ENCODE data around the gene RPUSD1. TPM values are rescaled to one million over a fixed set of nuclear protein-coding genes. Genes with fewer than 3 reads are reported as not detected.

Gene RPUSD1
- total RNA-seq, 4 donors from 2014 or later, result 20.3 to 33.3 (median 24.9) TPM

GRCh38 chr16:750485-750884 is 37.7 kb downstream of the RPUSD1 start:
- Histone ChIP-seq H3K27ac (no peak overlapping the region), H3K36me3 (no peaks in the 10 kb centered on the region), H3K27me3 (peaks cover 0 to 53% (median 0%) of the 10 kb centered on the region in 4 donors), H3K4me1 (peaks cover 0 to 23% (median 0%) of the 10 kb centered on the region in 3 donors), H3K9me3 (no peaks in the 10 kb centered on the region), H3K4me3 (no peak overlapping the region)
- intact Hi-C loops (cut with DNase I), result no loop called here
- WGBS, 2 donors, result 55 to 67% methylated on average over 7 to 9 of the region's 9 CpGs
- TF ChIP-seq POLR2A (IDR thresholded peaks at IDR 0.05), result no peak
- no peak for TF ChIP-seq CTCF (IDR thresholded peaks at IDR 0.05)
- DNase-seq, result no peak

GRCh38 chr16:749010-749409 is 39.2 kb downstream of the RPUSD1 start:
- Histone ChIP-seq H3K36me3 (no peaks in the 10 kb centered on the region), H3K27ac (no peak overlapping the region), H3K9me3 (no peaks in the 10 kb centered on the region), H3K4me3 (no peak overlapping the region), H3K27me3 (peaks cover 0 to 45% (median 0%) of the 10 kb centered on the region in 4 donors), H3K4me1 (peaks cover 0 to 14% (median 0%) of the 10 kb centered on the region in 3 donors)
- WGBS, 2 donors, result 64 to 78% methylated on average over 6 of the region's 6 CpGs
- intact Hi-C loops (cut with DNase I), result no loop called here
- TF ChIP-seq CTCF (IDR thresholded peaks at IDR 0.05) (no peak), POLR2A (IDR thresholded peaks at IDR 0.05) (no peak)
- DNase-seq, result no peak

GRCh38 chr16:747978-748746 is 40.0 kb downstream of the RPUSD1 start:
- peaks cover 0 to 41% (median 0%) of the 10 kb centered on the region in 4 donors for H3K27me3 ChIP-seq
- DNase-seq, result no peak
- no peaks in the 10 kb centered on the region for H3K36me3 ChIP-seq
- intact Hi-C loops (cut with DNase I), result no loop called here
- TF ChIP-seq POLR2A (IDR thresholded peaks at IDR 0.05) (no peak), CTCF (IDR thresholded peaks at IDR 0.05) (no peak)
- H3K4me3 ChIP-seq, result no peak overlapping the region
- H3K27ac ChIP-seq, result no peak overlapping the region
- H3K4me1 ChIP-seq, result peaks cover 0 to 14% (median 0%) of the 10 kb centered on the region in 3 donors
- H3K9me3 ChIP-seq, result no peaks in the 10 kb centered on the region
- 81 to 92% methylated on average over 13 to 14 of the region's 39 CpGs for WGBS, 2 donors

- Histone ChIP-seq H3K9me3 (no peaks in the 10 kb centered on the region), H3K36me3 (no peaks in the 10 kb centered on the region), H3K4me1 (peaks cover 0 to 7% (median 0%) of the 10 kb centered on the region in 3 donors), H3K27me3 (peaks cover 0 to 26% (median 0%) of the 10 kb centered on the region in 4 donors), H3K27ac (no peak overlapping the region), H3K4me3 (no peak overlapping the region)
- intact Hi-C loops (cut with DNase I), result no loop called here
- TF ChIP-seq POLR2A (IDR thresholded peaks at IDR 0.05) (no peak), CTCF (IDR thresholded peaks at IDR 0.05) (no peak)
- 47 to 80% methylated on average over 3 to 7 of the region's 13 CpGs for WGBS, 2 donors
- DNase-seq, result no peak
These were observed 41.5 kb downstream of the RPUSD1 start for GRCh38 chr16:746637-747036.

GRCh38 chr16:745739-746138 is 42.4 kb downstream of the RPUSD1 start:
- H3K4me3 ChIP-seq, result no peak overlapping the region
- 7 to 16% methylated on average over 7 to 10 of the region's 14 CpGs for WGBS, 2 donors
- H3K4me1 ChIP-seq, result peaks cover 0 to 10% (median 4%) of the 10 kb centered on the region in 3 donors
- H3K27me3 ChIP-seq, result peaks cover 0 to 17% (median 0%) of the 10 kb centered on the region in 4 donors
- H3K9me3 ChIP-seq, result no peaks in the 10 kb centered on the region
- no peak for TF ChIP-seq POLR2A (IDR thresholded peaks at IDR 0.05)
- peak in 2 of 6 experiments; percentile 6 to 29 for TF ChIP-seq CTCF (IDR thresholded peaks at IDR 0.05)
- no peak for DNase-seq
- no peak overlapping the region for H3K27ac ChIP-seq
- intact Hi-C loops (cut with DNase I), result no loop called here
- no peaks in the 10 kb centered on the region for H3K36me3 ChIP-seq

All from esophagus squamous epithelium (tissue), 5 donors.